Measurements from ENCODE around the gene DIMT1.

DNA sequence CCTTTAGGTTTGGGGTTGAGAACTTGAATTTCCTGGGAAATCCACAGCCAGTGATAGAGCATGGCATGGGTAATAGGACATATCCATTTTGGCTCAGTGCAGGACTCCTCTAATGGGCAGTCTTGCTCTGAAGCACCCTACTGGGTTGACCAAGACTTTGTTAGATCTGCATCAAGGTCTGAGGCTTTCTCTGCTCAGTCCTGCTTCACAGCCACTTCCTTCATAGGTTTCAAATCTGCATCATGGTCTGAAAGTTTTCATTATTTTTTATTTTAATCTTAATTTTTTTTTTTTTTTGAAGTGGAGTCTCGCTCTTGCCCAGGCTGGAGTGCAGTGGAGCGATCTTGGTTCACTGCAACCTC, 61.2 kb downstream of the DIMT1 start:
- TF ChIP-seq, protein P1, sequence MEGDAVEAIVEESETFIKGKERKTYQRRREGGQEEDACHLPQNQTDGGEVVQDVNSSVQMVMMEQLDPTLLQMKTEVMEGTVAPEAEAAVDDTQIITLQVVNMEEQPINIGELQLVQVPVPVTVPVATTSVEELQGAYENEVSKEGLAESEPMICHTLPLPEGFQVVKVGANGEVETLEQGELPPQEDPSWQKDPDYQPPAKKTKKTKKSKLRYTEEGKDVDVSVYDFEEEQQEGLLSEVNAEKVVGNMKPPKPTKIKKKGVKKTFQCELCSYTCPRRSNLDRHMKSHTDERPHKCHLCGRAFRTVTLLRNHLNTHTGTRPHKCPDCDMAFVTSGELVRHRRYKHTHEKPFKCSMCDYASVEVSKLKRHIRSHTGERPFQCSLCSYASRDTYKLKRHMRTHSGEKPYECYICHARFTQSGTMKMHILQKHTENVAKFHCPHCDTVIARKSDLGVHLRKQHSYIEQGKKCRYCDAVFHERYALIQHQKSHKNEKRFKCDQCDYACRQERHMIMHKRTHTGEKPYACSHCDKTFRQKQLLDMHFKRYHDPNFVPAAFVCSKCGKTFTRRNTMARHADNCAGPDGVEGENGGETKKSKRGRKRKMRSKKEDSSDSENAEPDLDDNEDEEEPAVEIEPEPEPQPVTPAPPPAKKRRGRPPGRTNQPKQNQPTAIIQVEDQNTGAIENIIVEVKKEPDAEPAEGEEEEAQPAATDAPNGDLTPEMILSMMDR (IDR thresholded peaks at IDR 0.05), result no peak
- TF ChIP-seq POLR2A (IDR thresholded peaks at IDR 0.05), result no peak

Measured in Peyer's patch (tissue), 4 donors.